ENCODE data around the gene DST. TPM values are rescaled to one million over a fixed set of nuclear protein-coding genes. Genes with fewer than 3 reads are reported as not detected.

The DST gene
- total RNA-seq, 2 experiments from 2014 or later, result 1.3 to 1.7 TPM

GRCh38 chr6:56534680-56535419 is 107.8 kb downstream of the DST start:
- Mint-ChIP-seq H3K4me1 (ENCODE audit: low read depth) (no peaks in the 10 kb centered on the region), H3K27ac (no peak overlapping the region), H3K27me3 (no peaks in the 10 kb centered on the region), H3K36me3 (ENCODE audit: low read depth) (no peaks in the 10 kb centered on the region), H3K4me3 (no peak overlapping the region), H3K9me3 (no peaks in the 10 kb centered on the region)
- intact Hi-C loops (cut with micrococcal nuclease), result no loop called here
- TF ChIP-seq CTCF (IDR thresholded peaks at IDR 0.05), result no peak
- POLR2A ChIA-PET, result no interaction called here
- DNase-seq, result no peak
- CTCF ChIA-PET, result no interaction called here
- ATAC-seq, result no peak

- H3K27me3 Mint-ChIP-seq, result no peaks in the 10 kb centered on the region
- H3K9me3 Mint-ChIP-seq, result no peaks in the 10 kb centered on the region
- ATAC-seq (no peak), DNase-seq (no peak)
- no peak overlapping the region for H3K27ac Mint-ChIP-seq
- no peaks in the 10 kb centered on the region for H3K4me1 Mint-ChIP-seq (ENCODE audit: low read depth)
- TF ChIP-seq CTCF (IDR thresholded peaks at IDR 0.05), result no peak
- H3K4me3 Mint-ChIP-seq, result no peak overlapping the region
- CTCF ChIA-PET, result no interaction called here
- POLR2A ChIA-PET, result no interaction called here
- intact Hi-C loops (cut with micrococcal nuclease), result no loop called here
- no peaks in the 10 kb centered on the region for H3K36me3 Mint-ChIP-seq (ENCODE audit: low read depth)
These were observed 109.7 kb downstream of the DST start for GRCh38 chr6:56532766-56533551.

GRCh38 chr6:56531839-56532595 is 110.7 kb downstream of the DST start:
- H3K4me1 Mint-ChIP-seq (ENCODE audit: low read depth), result no peaks in the 10 kb centered on the region
- no peaks in the 10 kb centered on the region for H3K9me3 Mint-ChIP-seq
- H3K27ac Mint-ChIP-seq, result no peak overlapping the region
- intact Hi-C loops (cut with micrococcal nuclease), result no loop called here
- H3K36me3 Mint-ChIP-seq (ENCODE audit: low read depth), result no peaks in the 10 kb centered on the region
- ATAC-seq (no peak), DNase-seq (no peak)
- H3K27me3 Mint-ChIP-seq, result no peaks in the 10 kb centered on the region
- no peak for TF ChIP-seq CTCF (IDR thresholded peaks at IDR 0.05)
- ChIA-PET POLR2A (interaction anchor here (0.6 kb wide), 1 partner anchor 161 kb away, joined by 3 read pairs; no protein-coding TSS in a partner anchor), CTCF (interaction anchor here (1.2 kb wide), 1 partner anchor 10 kb away, joined by 3 read pairs; no protein-coding TSS in a partner anchor)
- no peak overlapping the region for H3K4me3 Mint-ChIP-seq

- Mint-ChIP-seq H3K9me3 (no peaks in the 10 kb centered on the region), H3K36me3 (ENCODE audit: low read depth) (no peaks in the 10 kb centered on the region), H3K4me1 (ENCODE audit: low read depth) (no peaks in the 10 kb centered on the region), H3K4me3 (no peak overlapping the region), H3K27me3 (no peaks in the 10 kb centered on the region), H3K27ac (no peak overlapping the region)
- CTCF ChIA-PET, result interaction anchor here (0.9 kb wide), 1 partner anchor 21 kb away, joined by 3 read pairs; no protein-coding TSS in a partner anchor
- intact Hi-C loops (cut with micrococcal nuclease), result no loop called here
- no peak for TF ChIP-seq CTCF (IDR thresholded peaks at IDR 0.05)
- DNase-seq (no peak), ATAC-seq (no peak)
- POLR2A ChIA-PET, result no interaction called here
These were observed 113.0 kb downstream of the DST start for GRCh38 chr6:56529594-56530191.
